A549 (cell line): Measurements from ENCODE around the gene GMDS. TPM values are rescaled to one million over a fixed set of nuclear protein-coding genes. Genes with fewer than 3 reads are reported as not detected.

Experiments used
- ATAC-seq, 2 experiments: fragments of 200-7000 bp in 1 of 2; fragments of >200 bp in 1 of 2; cut with Nextera tagmentation in 1 of 2; cut with Tn5 transposase in 1 of 2; 3 replicates each; pipeline versions ENCODE4 v1.8.0 to v1.9.1; 2018 to 2020; ENCODE audit warnings: mild to moderate bottlenecking in 1 of 2, moderate library complexity in 1 of 2
- CTCF ChIA-PET: fragments of 300-600 bp; sonication (Branson Sonifier 250); formaldehyde crosslinking; extraction: SDS; loops from one replicate; lab custom pipeline; 2021; ENCODE audit warnings: antibody characterized with exemption, inconsistent platforms; lab: Yijun Ruan, JAX
- POLR2A ChIA-PET: fragments of 350-600 bp; formaldehyde crosslinking; extraction: SDS; loops from one replicate; lab custom pipeline; 2021; ENCODE audit warnings: antibody characterized with exemption, inconsistent platforms; lab: Yijun Ruan, JAX
- DNase-seq, 2 experiments: peaks; one replicate each; pipeline versions ENCODE4 v3.0.0 to v3.0.0-alpha.2; 2011 to 2016; ENCODE audit warnings: low read depth in 1 of 2, low spot score in 1 of 2
- FAIRE-seq: peaks from 2 replicates; lab custom pipeline; 2011; peaks lifted over from hg19 to GRCh38; lab: Jason Lieb, UNC
- H3K27ac ChIP-seq, 2 experiments: fragments of >200 bp; sonication (Bioruptor Twin); formaldehyde crosslinking; 3 replicates each; pipeline ENCODE4 v1.5.1; 2016 to 2017
- H3K4me1 ChIP-seq: fragments of >200 bp; sonication (Bioruptor Twin); formaldehyde crosslinking; 3 replicates; pipeline ENCODE4 v1.6.1; 2016
- H3K4me2 ChIP-seq: fragments of >200 bp; sonication (Bioruptor Twin); formaldehyde crosslinking; 3 replicates; pipeline ENCODE4 v1.6.1; 2016
- H3K4me3 ChIP-seq: fragments of >200 bp; sonication (Bioruptor Twin); formaldehyde crosslinking; 3 replicates; pipeline ENCODE4 v1.5.1; 2016
- H3K9me3 ChIP-seq: fragments of >200 bp; sonication (Bioruptor Twin); formaldehyde crosslinking; 3 replicates; pipeline ENCODE4 v1.6.1; 2016
- CBX2 ChIP-seq: fragments of 200-600 bp; sonication (generic); IDR thresholded peaks from 2 replicates; pipeline ENCODE4 v1.6.1; 2016; ENCODE audit warnings: low read depth, mild to moderate bottlenecking, borderline replicate concordance
- CBX8 ChIP-seq: fragments of 200-600 bp; sonication (generic); IDR thresholded peaks from 2 replicates; pipeline ENCODE4 v1.6.1; 2016
- CEBPB ChIP-seq, 2 experiments: fragments of >200 bp in 1 of 2; sonication (Bioruptor Twin) in 1 of 2; formaldehyde crosslinking in 1 of 2; IDR thresholded peaks; 2 replicates each; pipeline ENCODE4 v1.6.1; 2012 to 2016
- CHD4 ChIP-seq: fragments of 200-600 bp; sonication (generic); IDR thresholded peaks from 2 replicates; pipeline ENCODE4 v1.6.1; 2016; ENCODE audit warnings: antibody characterized with exemption, mild to moderate bottlenecking, borderline replicate concordance
- EHMT2 ChIP-seq: fragments of 200-600 bp; sonication (generic); IDR thresholded peaks from 2 replicates; pipeline ENCODE4 v1.6.1; 2016; ENCODE audit warnings: antibody characterized with exemption, low read depth, mild to moderate bottlenecking, moderate library complexity
- EP300 ChIP-seq, 2 experiments: fragments of >200 bp; sonication (Bioruptor Twin); formaldehyde crosslinking; IDR thresholded peaks; 2 replicates in 1 of 2; 3 replicates in 1 of 2; pipeline ENCODE4 v1.6.1; 2016 to 2017
- ESRRA ChIP-seq: fragments of 150-350 bp; IDR thresholded peaks from 2 replicates; pipeline ENCODE4 v1.6.1; 2014; ENCODE audit warnings: mild to moderate bottlenecking, low read length, borderline replicate concordance
- FOSB ChIP-seq: fragments of 250-450 bp; sonication (Bioruptor Pico); IDR thresholded peaks from 2 replicates; pipeline ENCODE4 v1.5.0; 2020; ENCODE audit warnings: mild to moderate bottlenecking, moderate library complexity
- FOSL2 ChIP-seq, 2 experiments: fragments of 450-650 bp in 1 of 2; fragments of >200 bp in 1 of 2; sonication (Bioruptor Twin) in 1 of 2; formaldehyde crosslinking; IDR thresholded peaks; 2 replicates each; pipeline versions ENCODE4 v1.5.0 to v1.6.1; 2016 to 2020; ENCODE audit warnings: mild to moderate bottlenecking in 1 of 2, moderate library complexity in 1 of 2
- FOXS1 ChIP-seq: fragments of 250-450 bp; sonication (Bioruptor Pico); IDR thresholded peaks from 2 replicates; pipeline ENCODE4 v1.5.0; 2020; ENCODE audit warnings: mild to moderate bottlenecking, moderate library complexity
- GATA3 ChIP-seq: IDR thresholded peaks from 2 replicates; pipeline ENCODE4 v1.6.1; 2012; ENCODE audit warnings: borderline replicate concordance
- HDAC2 ChIP-seq: fragments of 200-600 bp; sonication (generic); IDR thresholded peaks from 2 replicates; pipeline ENCODE4 v1.6.1; 2016
- HOXA7 ChIP-seq: fragments of 250-450 bp; sonication (Bioruptor Pico); IDR thresholded peaks from 2 replicates; pipeline ENCODE4 v1.5.0; 2020; ENCODE audit warnings: mild to moderate bottlenecking, moderate library complexity
- HOXB13 ChIP-seq: fragments of 250-450 bp; sonication (Bioruptor Pico); IDR thresholded peaks from 2 replicates; pipeline ENCODE4 v1.5.0; 2020; ENCODE audit warnings: low read depth, mild to moderate bottlenecking, moderate library complexity
- JUNB ChIP-seq: fragments of >200 bp; sonication (Bioruptor Twin); formaldehyde crosslinking; IDR thresholded peaks from 2 replicates; pipeline ENCODE4 v1.6.1; 2016
- KDM5A ChIP-seq: fragments of 200-600 bp; sonication (generic); IDR thresholded peaks from 2 replicates; pipeline ENCODE4 v1.6.1; 2016; ENCODE audit warnings: antibody characterized with exemption, mild to moderate bottlenecking
- MAFK ChIP-seq: fragments of 450-650 bp; IDR thresholded peaks from 2 replicates; pipeline ENCODE4 v1.6.1; 2014; ENCODE audit not compliant: partially characterized antibody
- MAZ ChIP-seq: fragments of 150-350 bp; IDR thresholded peaks from 2 replicates; pipeline ENCODE4 v1.6.1; 2014; ENCODE audit warnings: antibody characterized with exemption, low read depth, low read length, borderline replicate concordance
- MYC ChIP-seq: IDR thresholded peaks from 2 replicates; pipeline ENCODE4 v1.6.1; 2012; ENCODE audit warnings: mild to moderate bottlenecking, inconsistent platforms, low read length, improper control_type of control experiment, borderline replicate concordance
- NFE2L2 ChIP-seq: fragments of 150-350 bp; conservative IDR thresholded peaks from 2 replicates; pipeline ENCODE4 v1.6.1; 2014; ENCODE audit warnings: low read length
- POLR2AphosphoS2 ChIP-seq: conservative IDR thresholded peaks from 2 replicates; pipeline ENCODE4 v1.6.1; 2012; ENCODE audit warnings: low read length, improper control_type of control experiment, inconsistent platforms
- RARB ChIP-seq: fragments of 250-450 bp; sonication (Bioruptor Pico); IDR thresholded peaks from 2 replicates; pipeline ENCODE4 v1.8.0; 2021; ENCODE audit warnings: mild to moderate bottlenecking, moderate library complexity
- RFX5 ChIP-seq: fragments of 450-650 bp; IDR thresholded peaks from 2 replicates; pipeline ENCODE4 v1.7.1; 2014; ENCODE audit warnings: antibody characterized with exemption, mild to moderate bottlenecking, moderate library complexity
- RNF2 ChIP-seq: fragments of 200-600 bp; sonication (generic); IDR thresholded peaks from 2 replicates; pipeline ENCODE4 v1.6.1; 2016; ENCODE audit warnings: low read depth, mild to moderate bottlenecking, antibody characterized with exemption, moderate library complexity, borderline replicate concordance
- TFCP2L1 ChIP-seq: fragments of 250-450 bp; sonication (Bioruptor Pico); IDR thresholded peaks from 2 replicates; pipeline ENCODE4 v1.5.0; 2021; ENCODE audit warnings: mild to moderate bottlenecking
- TP53 ChIP-seq: fragments of 250-450 bp; sonication (Bioruptor Pico); IDR thresholded peaks from 2 replicates; pipeline ENCODE4 v1.5.0; 2021; ENCODE audit warnings: mild to moderate bottlenecking, moderate library complexity
- USF2 ChIP-seq: fragments of 450-650 bp; IDR thresholded peaks from 2 replicates; pipeline ENCODE4 v1.6.1; 2014; ENCODE audit warnings: antibody characterized with exemption
- ZFP36 ChIP-seq: fragments of 450-650 bp; IDR thresholded peaks from 2 replicates; pipeline ENCODE4 v1.6.1; 2014; ENCODE audit warnings: borderline replicate concordance; ENCODE audit not compliant: partially characterized antibody
- WGBS: methylation state at CpG from one replicate; pipeline ENCODE4 v1.1.6; 2017; ENCODE audit errors: missing lambda C conversion rate; 5-methylcytosine and 5-hydroxymethylcytosine counted together
- polyA plus RNA-seq, 4 experiments: library from polyadenylated mRNA; depleted of rRNA in 3 of 4; stranded (reverse); fragments of >200 nt; fragmentation: RNase III in 1 of 4; extraction: RNeasy Plus Mini Kit Qiagen cat#74134 plus additional on column Dnase treatment in 1 of 4; gene quantifications; 2 replicates in 3 of 4; 3 replicates in 1 of 4; pipeline ENCODE4 v1.2.3, GENCODE V29; 2011 to 2017
- TF ChIP-seq, protein P1 (sequence below): fragments of >200 bp; sonication (Bioruptor Twin); formaldehyde crosslinking; IDR thresholded peaks from 2 replicates; pipeline ENCODE4 v1.6.1; 2016
- TF ChIP-seq, protein P2 (sequence below): fragments of >200 bp; sonication (Bioruptor Twin); formaldehyde crosslinking; IDR thresholded peaks from 3 replicates; pipeline ENCODE4 v1.6.1; 2016
- TF ChIP-seq, protein P3 (sequence below): fragments of 250-450 bp; sonication (Bioruptor Pico); IDR thresholded peaks from 2 replicates; pipeline ENCODE4 v1.5.0; 2021; ENCODE audit warnings: mild to moderate bottlenecking, moderate library complexity, borderline replicate concordance

Gene GMDS
- polyA plus RNA-seq, 2 of the 4 experiments (the other 2 are of a cell fraction), result 9.9 to 12.4 TPM

GRCh38 chr6:2148748-2149147, 96.7 kb downstream of the GMDS start:
- FAIRE-seq, result no peak
- H3K4me1 ChIP-seq, result no peaks in the 10 kb centered on the region
- TF ChIP-seq USF2 (no peak), FOSB (CRISPR knock-in tag) (no peak), ZFP36 (no peak), RARB (CRISPR knock-in tag) (no peak), MAFK (no peak), CBX8 (no peak), FOXS1 (CRISPR knock-in tag) (no peak), HOXA7 (CRISPR knock-in tag) (no peak), MAZ (no peak), KDM5A (no peak), NFE2L2 (no peak), EP300 (IDR thresholded peaks at IDR 0.05) (no peak), RFX5 (no peak), TFCP2L1 (CRISPR knock-in tag) (no peak), TP53 (CRISPR knock-in tag) (no peak), CHD4 (no peak), CEBPB (IDR thresholded peaks at IDR 0.05) (no peak)
- TF ChIP-seq, protein P1, sequence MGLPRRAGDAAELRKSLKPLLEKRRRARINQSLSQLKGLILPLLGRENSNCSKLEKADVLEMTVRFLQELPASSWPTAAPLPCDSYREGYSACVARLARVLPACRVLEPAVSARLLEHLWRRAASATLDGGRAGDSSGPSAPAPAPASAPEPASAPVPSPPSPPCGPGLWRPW, result no peak
- TF ChIP-seq, protein P2, sequence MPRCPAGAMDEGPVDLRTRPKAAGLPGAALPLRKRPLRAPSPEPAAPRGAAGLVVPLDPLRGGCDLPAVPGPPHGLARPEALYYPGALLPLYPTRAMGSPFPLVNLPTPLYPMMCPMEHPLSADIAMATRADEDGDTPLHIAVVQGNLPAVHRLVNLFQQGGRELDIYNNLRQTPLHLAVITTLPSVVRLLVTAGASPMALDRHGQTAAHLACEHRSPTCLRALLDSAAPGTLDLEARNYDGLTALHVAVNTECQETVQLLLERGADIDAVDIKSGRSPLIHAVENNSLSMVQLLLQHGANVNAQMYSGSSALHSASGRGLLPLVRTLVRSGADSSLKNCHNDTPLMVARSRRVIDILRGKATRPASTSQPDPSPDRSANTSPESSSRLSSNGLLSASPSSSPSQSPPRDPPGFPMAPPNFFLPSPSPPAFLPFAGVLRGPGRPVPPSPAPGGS, result no peak
- POLR2A ChIA-PET, result no interaction called here
- no peak overlapping the region for H3K4me2 ChIP-seq
- no peak overlapping the region for H3K27ac ChIP-seq
- no peaks in the 10 kb centered on the region for H3K9me3 ChIP-seq
- 88% methylated on average over 8 of the region's 8 CpGs for WGBS
- H3K4me3 ChIP-seq, result no peak overlapping the region
- ATAC-seq, result no peak
- DNase-seq, result no peak
- CTCF ChIA-PET, result interaction anchor here (1.2 kb wide), 1 partner anchor 11 kb away, joined by 3 read pairs; no protein-coding TSS in a partner anchor

DNA sequence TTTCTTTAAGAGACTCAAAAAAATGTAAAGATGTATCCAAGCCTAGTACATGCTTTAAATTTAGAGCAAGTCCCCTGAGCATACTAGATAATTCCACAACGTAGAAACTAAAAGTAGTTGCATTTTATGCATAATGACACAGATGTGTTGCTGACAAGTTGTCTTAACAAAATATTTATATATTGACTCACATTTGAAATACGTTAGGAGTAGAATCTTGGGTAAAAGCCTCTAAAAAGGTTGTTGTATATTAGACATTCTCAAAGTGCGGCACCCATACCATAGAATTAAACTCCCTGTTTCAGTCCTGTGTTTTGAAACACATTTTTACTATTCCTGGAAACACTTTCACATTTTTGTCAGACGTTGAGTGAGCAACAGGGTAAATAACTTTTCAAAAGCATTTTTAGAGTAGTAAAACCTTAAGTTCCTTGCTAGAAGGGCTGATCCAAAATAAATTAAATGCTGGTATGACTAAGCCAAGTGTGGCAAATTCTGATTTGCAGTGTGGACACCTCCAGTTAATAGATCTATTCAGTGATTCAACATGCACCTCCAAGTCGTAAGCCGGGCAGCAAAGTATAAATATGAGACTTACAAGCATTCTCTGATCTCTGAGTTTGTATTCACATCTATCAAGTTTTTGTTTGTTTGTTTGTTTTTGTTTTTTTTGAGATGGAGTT, 97.5 kb downstream of the GMDS start:
- Histone ChIP-seq H3K4me1 (no peaks in the 10 kb centered on the region), H3K27ac (no peak overlapping the region), H3K9me3 (no peaks in the 10 kb centered on the region), H3K4me2 (no peak overlapping the region), H3K4me3 (no peak overlapping the region)
- ATAC-seq (no peak), FAIRE-seq (no peak), DNase-seq (no peak)
- ChIA-PET POLR2A (no interaction called here), CTCF (interaction anchor here (1.3 kb wide), 1 partner anchor 44 kb away, joined by 3 read pairs; no protein-coding TSS in a partner anchor)
- TF ChIP-seq HOXA7 (CRISPR knock-in tag), result no peak
- TF ChIP-seq FOSB (CRISPR knock-in tag), result no peak
- no peak for TF ChIP-seq CBX8
- no peak for TF ChIP-seq GATA3
- TF ChIP-seq ZFP36, result no peak
- TF ChIP-seq RNF2, result no peak
- no peak for TF ChIP-seq POLR2AphosphoS2
- TF ChIP-seq HDAC2, result no peak
- no peak for TF ChIP-seq EHMT2
- TF ChIP-seq HOXB13 (CRISPR knock-in tag), result no peak
- TF ChIP-seq, protein P3, sequence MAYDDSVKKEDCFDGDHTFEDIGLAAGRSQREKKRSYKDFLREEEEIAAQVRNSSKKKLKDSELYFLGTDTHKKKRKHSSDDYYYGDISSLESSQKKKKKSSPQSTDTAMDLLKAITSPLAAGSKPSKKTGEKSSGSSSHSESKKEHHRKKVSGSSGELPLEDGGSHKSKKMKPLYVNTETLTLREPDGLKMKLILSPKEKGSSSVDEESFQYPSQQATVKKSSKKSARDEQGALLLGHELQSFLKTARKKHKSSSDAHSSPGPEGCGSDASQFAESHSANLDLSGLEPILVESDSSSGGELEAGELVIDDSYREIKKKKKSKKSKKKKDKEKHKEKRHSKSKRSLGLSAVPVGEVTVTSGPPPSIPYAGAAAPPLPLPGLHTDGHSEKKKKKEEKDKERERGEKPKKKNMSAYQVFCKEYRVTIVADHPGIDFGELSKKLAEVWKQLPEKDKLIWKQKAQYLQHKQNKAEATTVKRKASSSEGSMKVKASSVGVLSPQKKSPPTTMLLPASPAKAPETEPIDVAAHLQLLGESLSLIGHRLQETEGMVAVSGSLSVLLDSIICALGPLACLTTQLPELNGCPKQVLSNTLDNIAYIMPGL (CRISPR knock-in tag), result no peak
- no peak for TF ChIP-seq ESRRA
- no peak for TF ChIP-seq KDM5A
- no peak for TF ChIP-seq MYC
- no peak for TF ChIP-seq FOSL2 (IDR thresholded peaks at IDR 0.05)
- no peak for TF ChIP-seq FOSL2 (CRISPR knock-in tag; IDR thresholded peaks at IDR 0.05)
- TF ChIP-seq, protein P1, result no peak
- no peak for TF ChIP-seq JUNB
- TF ChIP-seq CBX2, result no peak
- WGBS, result 70% methylated on average over 6 of the region's 6 CpGs
